K562 (cell line): ENCODE measurements around the gene CLDN2. TPM values are rescaled to one million over a fixed set of nuclear protein-coding genes. Genes with fewer than 3 reads are reported as not detected.

ENCODE experiments used
- ATAC-seq: fragments of 200-7000 bp; cut with Tn5 transposase; 3 replicates; pipeline ENCODE4 v1.9.1; 2020; ENCODE audit warnings: moderate library complexity
- BruUV-seq: library from RNA; stranded (reverse); fragments of 400-500 nt; replicated peaks from 2 replicates; lab custom pipeline; 2021; lab: Mats Ljungman, UMichigan
- CTCF ChIA-PET: fragments of 300-600 bp; formaldehyde crosslinking; extraction: SDS; loops from one replicate; lab custom pipeline; 2021; ENCODE audit warnings: low intra/inter-chr PET ratio; lab: Yijun Ruan, JAX
- POLR2A ChIA-PET: fragments of 300-600, 350-650 bp; sonication (Branson Sonifier 250); formaldehyde crosslinking; extraction: SDS; loops from one replicate; lab custom pipeline; 2021; ENCODE audit warnings: antibody characterized with exemption, inconsistent platforms; lab: Yijun Ruan, JAX
- DNase-seq, 4 experiments: peaks; one replicate each; pipeline versions ENCODE4 v3.0.0 to v3.0.0-alpha.2; 2011 to 2018; ENCODE audit warnings: low spot score in 3 of 4, mixed read lengths in 3 of 4; ENCODE audit errors: extremely low read depth in 1 of 4
- FAIRE-seq: peaks from 2 replicates; lab custom pipeline; 2011; peaks lifted over from hg19 to GRCh38; lab: Jason Lieb, UNC
- H2AFZ ChIP-seq: 2 replicates; pipeline ENCODE4 v1.6.0; 2011; ENCODE audit warnings: low read depth, low read length, control low read depth, inconsistent platforms
- H3K27ac ChIP-seq: fragments of 200-600 bp; 3 replicates; pipeline ENCODE4 v1.8.0; 2011; ENCODE audit warnings: low read depth, mild to moderate bottlenecking, control low read depth, inconsistent platforms, low read length, moderate library complexity, mixed read lengths; ENCODE audit errors: extremely low read depth
- H3K27me3 ChIP-seq, 2 experiments: fragments of 300-600 bp in 1 of 2; 2 replicates in 1 of 2; 3 replicates in 1 of 2; pipeline versions ENCODE4 v1.6.0 to v1.8.0; 2011; ENCODE audit warnings: inconsistent platforms in 2 of 2, low read length in 2 of 2, mild to moderate bottlenecking in 1 of 2, mixed read lengths in 1 of 2, moderate library complexity in 1 of 2; ENCODE audit not compliant: control insufficient read depth in 2 of 2, insufficient read depth in 2 of 2
- H3K36me3 ChIP-seq: fragments of 300-600 bp; 3 replicates; pipeline ENCODE4 v1.8.0; 2011; ENCODE audit warnings: mild to moderate bottlenecking, low read length, inconsistent platforms; ENCODE audit not compliant: control insufficient read depth, insufficient read depth
- H3K4me1 ChIP-seq, 2 experiments: fragments of 200-600 bp in 1 of 2; replicated peaks in 1 of 2; 2 replicates in 1 of 2; 3 replicates in 1 of 2; pipeline versions ENCODE4 v1.5.1 to v1.8.0; 2011; ENCODE audit warnings: inconsistent platforms in 2 of 2, low read length in 2 of 2, mild to moderate bottlenecking in 1 of 2, mixed read lengths in 1 of 2, moderate library complexity in 1 of 2; ENCODE audit not compliant: control insufficient read depth in 2 of 2, insufficient read depth in 2 of 2
- H3K4me2 ChIP-seq: 2 replicates; pipeline ENCODE4 v1.6.1; 2011; ENCODE audit warnings: low read length, control low read depth, inconsistent platforms, mixed read lengths; ENCODE audit not compliant: insufficient read depth
- H3K4me3 ChIP-seq: fragments of 200-600 bp; sonication (generic), shearing (Covaris generic); 2 replicates; pipeline ENCODE4 v1.5.1; 2016; ENCODE audit warnings: control low read depth, inconsistent platforms
- H3K79me2 ChIP-seq: fragments of 200-600 bp; 3 replicates; pipeline ENCODE4 v1.8.0; 2011; ENCODE audit warnings: low read length, inconsistent platforms; ENCODE audit not compliant: control insufficient read depth, insufficient read depth
- H3K9ac ChIP-seq, 2 experiments: 2 replicates each; pipeline versions ENCODE4 v1.6.0 to v1.6.1; 2011; ENCODE audit warnings: low read depth in 2 of 2, low read length in 2 of 2, control low read depth in 1 of 2, inconsistent platforms in 1 of 2, mild to moderate bottlenecking in 1 of 2, mixed read lengths in 1 of 2; ENCODE audit not compliant: insufficient read depth in 1 of 2
- H3K9me1 ChIP-seq: one replicate; pipeline ENCODE4 v1.6.0; 2011; ENCODE audit warnings: inconsistent platforms, mild to moderate bottlenecking, low read length, moderate library complexity; ENCODE audit not compliant: control insufficient read depth, insufficient read depth
- H3K9me3 ChIP-seq: replicated peaks from 2 replicates; pipeline ENCODE4 v1.5.1; 2011; ENCODE audit warnings: low read depth, low read length, inconsistent platforms; ENCODE audit not compliant: control insufficient read depth, insufficient read depth
- H4K20me1 ChIP-seq: replicated peaks from 2 replicates; pipeline ENCODE4 v1.6.1; 2011; ENCODE audit warnings: low read length, inconsistent platforms, mixed read lengths; ENCODE audit not compliant: control insufficient read depth, insufficient read depth
- LEF1 ChIP-seq: fragments of 450-650 bp; IDR thresholded peaks from 2 replicates; pipeline ENCODE4 v1.6.1; 2016; ENCODE audit warnings: mild to moderate bottlenecking
- MECOM ChIP-seq: fragments of 250-450 bp; sonication (Bioruptor Pico); IDR thresholded peaks from 2 replicates; pipeline ENCODE4 v1.8.0; 2022; ENCODE audit warnings: inconsistent platforms
- PHB2 ChIP-seq: fragments of 450-650 bp; IDR thresholded peaks from 2 replicates; pipeline ENCODE4 v1.6.1; 2017; ENCODE audit warnings: low read depth
- RBBP5 ChIP-seq: fragments of 200-600 bp; sonication (generic); IDR thresholded peaks from 2 replicates; pipeline ENCODE4 v1.6.1; 2012; ENCODE audit warnings: borderline replicate concordance, mild to moderate bottlenecking, low read length, control low read depth, inconsistent platforms; ENCODE audit not compliant: insufficient read depth, poor library complexity, severe bottlenecking
- RBM22 ChIP-seq: fragments of 200-400 bp; formaldehyde crosslinking; IDR thresholded peaks from 2 replicates; pipeline ENCODE4 v1.6.1; 2018; ENCODE audit warnings: low read length, low read depth; ENCODE audit not compliant: poor library complexity, severe bottlenecking
- SMARCC2 ChIP-seq: fragments of 450-650 bp; IDR thresholded peaks from 2 replicates; pipeline ENCODE4 v1.6.1; 2017; ENCODE audit warnings: antibody characterized with exemption, moderate library complexity, mild to moderate bottlenecking, low read depth
- TAF15 ChIP-seq: fragments of 200-400 bp; formaldehyde crosslinking; IDR thresholded peaks from 2 replicates; pipeline ENCODE4 v1.6.1; 2017; ENCODE audit warnings: mild to moderate bottlenecking, low read depth, low read length, moderate library complexity
- WGBS: fragments of 100-300 bp; shearing (Covaris generic); methylation state at CpG from one replicate; pipeline ENCODE4 v1.1.6; 2016; ENCODE audit warnings: low coverage, mixed read lengths; ENCODE audit not compliant: insufficient coverage; ENCODE audit errors: missing lambda C conversion rate; 5-methylcytosine and 5-hydroxymethylcytosine counted together
- in situ Hi-C: fragments of 300-500 bp; cut with MboI; formaldehyde crosslinking; loops from 4 replicates; pipeline ENCODE4 v1.15.0; 2018; ENCODE audit warnings: inconsistent platforms, mixed read lengths
- intact Hi-C: fragments of 100-400 bp; cut with micrococcal nuclease; formaldehyde crosslinking; loops from 2 replicates; pipeline ENCODE4 v1.14.2; 2022
- polyA plus RNA-seq, 8 experiments: library from polyadenylated mRNA; depleted of rRNA in 4 of 8; stranded (reverse) in 5 of 8; unstranded in 3 of 8; fragments of >200 nt; fragmentation: Nextera tagmentation in 2 of 8; fragmentation: Illumina TruSeq in 1 of 8; extraction: Ambion mirVana in 2 of 8; extraction: Trizol in 1 of 8; gene quantifications; 2 replicates each; pipeline versions ENCODE4 v1.2.1 to v1.2.3, GENCODE V29; 2011 to 2014; ENCODE audit warnings: inconsistent platforms in 1 of 8, missing spikeins in 1 of 8
- total RNA-seq, 7 experiments: library from RNA; depleted of rRNA in 6 of 7; stranded (reverse); fragments of >200 nt in 6 of 7; fragmentation: Illumina TruSeq in 2 of 7; extraction: Trizol in 2 of 7; gene quantifications; 2 replicates each; pipeline versions ENCODE4 v1.2.1 to v1.2.3, GENCODE V29; 2011 to 2021; ENCODE audit warnings: low replicate concordance in 1 of 7
- TF ChIP-seq, protein P1 (sequence below): sonication (generic); IDR thresholded peaks from 2 replicates; pipeline ENCODE4 v1.6.1; 2016
- TF ChIP-seq, protein P2 (sequence below): fragments of 250-450 bp; sonication (Bioruptor Pico); IDR thresholded peaks from 2 replicates; pipeline ENCODE4 v1.4.0; 2020
- TF ChIP-seq, protein P3 (sequence below): sonication (generic); formaldehyde crosslinking; IDR thresholded peaks from 2 replicates; pipeline ENCODE4 v1.8.0; 2023; ENCODE audit warnings: mild to moderate bottlenecking, missing genetic modification reagents

The CLDN2 gene
- total and polyA plus RNA-seq, 9 of the 15 experiments (the other 6 are each of a cell fraction or from before 2014, with no cell fraction given) = not detected

DNA sequence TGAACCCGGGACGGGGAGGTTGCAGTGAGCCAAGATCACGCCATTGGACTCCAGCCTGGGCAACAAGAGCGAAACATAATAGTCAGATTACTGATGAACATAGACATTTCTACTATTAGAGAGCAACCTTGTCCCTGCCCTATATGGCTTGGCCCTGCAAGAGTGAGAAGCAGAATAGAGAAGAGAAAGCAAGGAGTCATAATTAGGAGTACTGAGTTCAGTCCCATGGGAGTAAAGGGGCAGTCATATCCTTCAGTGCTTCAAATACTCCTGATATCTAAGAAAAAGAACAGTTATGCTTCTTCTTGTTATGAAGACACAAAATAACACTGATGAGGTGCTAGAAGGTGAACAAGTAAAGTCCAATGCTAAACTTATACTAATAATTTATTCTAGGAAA lies 33.8 kb downstream of the CLDN2 start:
- Histone ChIP-seq H3K79me2 (no peaks in the 10 kb centered on the region), H3K4me1 (no peaks in the 10 kb centered on the region), H3K36me3 (no peaks in the 10 kb centered on the region), H4K20me1 (no peaks in the 10 kb centered on the region), H2AFZ (no peak overlapping the region), H3K9ac (no peak overlapping the region), H3K4me3 (no peak overlapping the region), H3K9me3 (no peaks in the 10 kb centered on the region), H3K27ac (no peak overlapping the region), H3K9me1 (no peaks in the 10 kb centered on the region), H3K4me2 (no peak overlapping the region), H3K27me3 (no peaks in the 10 kb centered on the region)
- intact Hi-C loops = no loop called here
- ATAC-seq (no peak), FAIRE-seq (no peak), DNase-seq (no peak)
- 0% methylated on average over 4 of the region's 4 CpGs for WGBS
- TF ChIP-seq, protein P1, sequence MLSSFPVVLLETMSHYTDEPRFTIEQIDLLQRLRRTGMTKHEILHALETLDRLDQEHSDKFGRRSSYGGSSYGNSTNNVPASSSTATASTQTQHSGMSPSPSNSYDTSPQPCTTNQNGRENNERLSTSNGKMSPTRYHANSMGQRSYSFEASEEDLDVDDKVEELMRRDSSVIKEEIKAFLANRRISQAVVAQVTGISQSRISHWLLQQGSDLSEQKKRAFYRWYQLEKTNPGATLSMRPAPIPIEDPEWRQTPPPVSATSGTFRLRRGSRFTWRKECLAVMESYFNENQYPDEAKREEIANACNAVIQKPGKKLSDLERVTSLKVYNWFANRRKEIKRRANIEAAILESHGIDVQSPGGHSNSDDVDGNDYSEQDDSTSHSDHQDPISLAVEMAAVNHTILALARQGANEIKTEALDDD = no peak
- in situ Hi-C loops = no loop called here
- CTCF ChIA-PET = no interaction called here
- POLR2A ChIA-PET = no interaction called here
- BruUV-seq = no TSS peak

DNA sequence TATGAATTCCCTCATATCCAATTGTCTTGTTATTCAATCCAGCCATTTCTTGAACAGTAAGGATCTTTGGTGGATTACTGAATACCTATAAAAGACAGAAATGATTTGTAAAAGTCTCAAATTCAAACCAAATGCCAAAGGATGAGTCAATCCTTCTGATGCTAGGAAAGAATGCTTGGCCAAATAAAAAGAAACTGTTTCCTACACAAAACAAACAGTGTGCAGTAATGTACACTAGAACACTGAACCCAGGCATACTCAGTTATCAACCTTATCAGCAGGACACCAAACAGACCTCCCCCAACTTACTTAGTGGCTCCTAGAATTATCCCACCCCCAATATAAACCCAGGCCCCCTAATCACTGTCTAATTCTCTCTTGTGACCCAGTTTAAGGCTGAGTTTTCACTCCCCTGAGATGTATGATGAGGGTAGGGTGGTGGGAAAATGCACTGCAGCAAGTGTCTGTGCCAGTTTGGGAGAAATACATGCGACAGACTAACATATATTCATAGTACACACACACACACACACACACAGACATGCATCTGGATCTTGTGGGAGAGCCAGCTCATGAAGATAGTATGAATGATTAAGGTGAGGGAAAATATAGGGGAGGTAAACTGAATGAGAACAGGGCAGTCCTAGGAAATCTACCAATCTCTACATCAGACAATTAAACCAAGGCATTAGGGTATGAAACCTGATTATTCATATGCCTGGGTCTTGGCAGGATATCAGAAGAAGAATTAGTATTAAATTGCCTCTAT lies 35.0 kb downstream of the CLDN2 start:
- H3K4me3 ChIP-seq = no peak overlapping the region
- CTCF ChIA-PET = no interaction called here
- no peak overlapping the region for H3K9ac ChIP-seq
- no peaks in the 10 kb centered on the region for H3K4me1 ChIP-seq
- FAIRE-seq (no peak), DNase-seq (no peak), ATAC-seq (no peak)
- no peaks in the 10 kb centered on the region for H4K20me1 ChIP-seq
- BruUV-seq = no TSS peak
- no peaks in the 10 kb centered on the region for H3K9me3 ChIP-seq
- POLR2A ChIA-PET = no interaction called here
- H3K4me2 ChIP-seq = no peak overlapping the region
- 0% methylated on average over 1 of the region's 1 CpG for WGBS
- no peaks in the 10 kb centered on the region for H3K36me3 ChIP-seq
- no peaks in the 10 kb centered on the region for H3K79me2 ChIP-seq
- intact Hi-C loops = no loop called here
- no peak overlapping the region for H3K27ac ChIP-seq
- H3K27me3 ChIP-seq = no peaks in the 10 kb centered on the region
- H2AFZ ChIP-seq = no peak overlapping the region
- in situ Hi-C loops = no loop called here
- no peaks in the 10 kb centered on the region for H3K9me1 ChIP-seq
- TF ChIP-seq MECOM (CRISPR knock-in tag) (no peak), TAF15 (no peak), RBM22 (no peak), SMARCC2 (no peak), LEF1 (no peak), PHB2 (no peak), RBBP5 (no peak)
- TF ChIP-seq, protein P2, sequence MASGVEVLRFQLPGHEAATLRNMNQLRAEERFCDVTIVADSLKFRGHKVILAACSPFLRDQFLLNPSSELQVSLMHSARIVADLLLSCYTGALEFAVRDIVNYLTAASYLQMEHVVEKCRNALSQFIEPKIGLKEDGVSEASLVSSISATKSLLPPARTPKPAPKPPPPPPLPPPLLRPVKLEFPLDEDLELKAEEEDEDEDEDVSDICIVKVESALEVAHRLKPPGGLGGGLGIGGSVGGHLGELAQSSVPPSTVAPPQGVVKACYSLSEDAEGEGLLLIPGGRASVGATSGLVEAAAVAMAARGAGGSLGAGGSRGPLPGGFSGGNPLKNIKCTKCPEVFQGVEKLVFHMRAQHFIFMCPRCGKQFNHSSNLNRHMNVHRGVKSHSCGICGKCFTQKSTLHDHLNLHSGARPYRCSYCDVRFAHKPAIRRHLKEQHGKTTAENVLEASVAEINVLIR (CRISPR knock-in tag) = no peak
- TF ChIP-seq, protein P3, sequence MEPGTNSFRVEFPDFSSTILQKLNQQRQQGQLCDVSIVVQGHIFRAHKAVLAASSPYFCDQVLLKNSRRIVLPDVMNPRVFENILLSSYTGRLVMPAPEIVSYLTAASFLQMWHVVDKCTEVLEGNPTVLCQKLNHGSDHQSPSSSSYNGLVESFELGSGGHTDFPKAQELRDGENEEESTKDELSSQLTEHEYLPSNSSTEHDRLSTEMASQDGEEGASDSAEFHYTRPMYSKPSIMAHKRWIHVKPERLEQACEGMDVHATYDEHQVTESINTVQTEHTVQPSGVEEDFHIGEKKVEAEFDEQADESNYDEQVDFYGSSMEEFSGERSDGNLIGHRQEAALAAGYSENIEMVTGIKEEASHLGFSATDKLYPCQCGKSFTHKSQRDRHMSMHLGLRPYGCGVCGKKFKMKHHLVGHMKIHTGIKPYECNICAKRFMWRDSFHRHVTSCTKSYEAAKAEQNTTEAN = no peak
